HL-60/S4 (cell line): Measurements from ENCODE around the gene SIRT7.

Experiments used
- in situ Hi-C: fragments of 300-500 bp; cut with MboI; formaldehyde crosslinking; loops from 2 replicates; pipeline ENCODE4 v1.14.3; 2022; ENCODE audit warnings: low sequenced_read_pairs

The SIRT7 gene

GRCh38 chr17:81890447-81891302 lies 27.3 kb downstream of the SIRT7 start:
- in situ Hi-C loops = no loop called here

- in situ Hi-C loops = no loop called here
Observed at GRCh38 chr17:81889602-81890001, 28.4 kb downstream of the SIRT7 start.

GRCh38 chr17:81888988-81889595 lies 28.9 kb downstream of the SIRT7 start:
- in situ Hi-C loops = no loop called here

GRCh38 chr17:81888105-81888987 lies 29.6 kb downstream of the SIRT7 start:
- in situ Hi-C loops = no loop called here

GRCh38 chr17:81885869-81886548 lies 32.0 kb downstream of the SIRT7 start:
- in situ Hi-C loops = no loop called here

GRCh38 chr17:81885454-81885853 lies 32.5 kb downstream of the SIRT7 start:
- in situ Hi-C loops = no loop called here

- in situ Hi-C loops = no loop called here
Observed at GRCh38 chr17:81884968-81885367, 33.0 kb downstream of the SIRT7 start.

GRCh38 chr17:81884520-81884919 lies 33.5 kb downstream of the SIRT7 start:
- in situ Hi-C loops = no loop called here

GRCh38 chr17:81879121-81879520 lies 38.9 kb downstream of the SIRT7 start:
- in situ Hi-C loops = no loop called here

GRCh38 chr17:81878294-81878693 lies 39.7 kb downstream of the SIRT7 start:
- in situ Hi-C loops = no loop called here

- in situ Hi-C loops = no loop called here
Observed at GRCh38 chr17:81877569-81877968, 40.4 kb downstream of the SIRT7 start.

GRCh38 chr17:81871387-81872230 lies 46.4 kb downstream of the SIRT7 start:
- in situ Hi-C loops = no loop called here

- in situ Hi-C loops = no loop called here
Observed at GRCh38 chr17:81870981-81871386, 47.0 kb downstream of the SIRT7 start, which contains the start of gene ARHGDIA. TSS of gene ARHGDIA (minus strand) at chr17:81871337. CDS start at chr17:81869930, 1,407 bp downstream.

- in situ Hi-C loops = no loop called here
Observed at GRCh38 chr17:81870131-81870980, 47.6 kb downstream of the SIRT7 start.

GRCh38 chr17:81869221-81870130 lies 48.5 kb downstream of the SIRT7 start:
- in situ Hi-C loops = no loop called here

GRCh38 chr17:81868674-81869220 lies 49.2 kb downstream of the SIRT7 start:
- in situ Hi-C loops = no loop called here

GRCh38 chr17:81867991-81868673 lies 49.8 kb downstream of the SIRT7 start:
- in situ Hi-C loops = no loop called here
